CD4-positive, alpha-beta T cell treated with Interleukin-6 for 4 hours (primary cell): ENCODE data around the gene FOXG1.

Source experiments
- DNase-seq: peaks from one replicate; pipeline ENCODE4 v3.0.0-alpha.2; 2020; ENCODE audit warnings: mixed read lengths

Gene FOXG1

GRCh38 chr14:28777471-28778137, 11.0 kb downstream of the FOXG1 start:
- DNase-seq: no peak

- no peak for DNase-seq
Measured at GRCh38 chr14:28778138-28779117, 11.8 kb downstream of the FOXG1 start.

- DNase-seq: no peak
Measured at GRCh38 chr14:28779456-28779855, 12.9 kb downstream of the FOXG1 start.

- DNase-seq: no peak
Measured at GRCh38 chr14:28780843-28781820, 14.5 kb downstream of the FOXG1 start.

- DNase-seq: no peak
Measured at GRCh38 chr14:28782301-28782700, 15.7 kb downstream of the FOXG1 start.

GRCh38 chr14:28783664-28784063, 17.1 kb downstream of the FOXG1 start:
- no peak for DNase-seq

GRCh38 chr14:28784096-28785048, 17.8 kb downstream of the FOXG1 start:
- no peak for DNase-seq

- DNase-seq: no peak
Measured at GRCh38 chr14:28785096-28785952, 18.7 kb downstream of the FOXG1 start.

- DNase-seq: no peak
Measured at GRCh38 chr14:28807518-28807917, 40.9 kb downstream of the FOXG1 start.

GRCh38 chr14:28813810-28814209, 47.2 kb downstream of the FOXG1 start:
- no peak for DNase-seq
